ENCODE results near the gene TMEM200B. TPM values are rescaled to one million over a fixed set of nuclear protein-coding genes. Genes with fewer than 3 reads are reported as not detected.

Gene TMEM200B
- total RNA-seq, 3 donors from 2014 or later, result 0.90 to 33.9 (median 3.9) TPM

DNA sequence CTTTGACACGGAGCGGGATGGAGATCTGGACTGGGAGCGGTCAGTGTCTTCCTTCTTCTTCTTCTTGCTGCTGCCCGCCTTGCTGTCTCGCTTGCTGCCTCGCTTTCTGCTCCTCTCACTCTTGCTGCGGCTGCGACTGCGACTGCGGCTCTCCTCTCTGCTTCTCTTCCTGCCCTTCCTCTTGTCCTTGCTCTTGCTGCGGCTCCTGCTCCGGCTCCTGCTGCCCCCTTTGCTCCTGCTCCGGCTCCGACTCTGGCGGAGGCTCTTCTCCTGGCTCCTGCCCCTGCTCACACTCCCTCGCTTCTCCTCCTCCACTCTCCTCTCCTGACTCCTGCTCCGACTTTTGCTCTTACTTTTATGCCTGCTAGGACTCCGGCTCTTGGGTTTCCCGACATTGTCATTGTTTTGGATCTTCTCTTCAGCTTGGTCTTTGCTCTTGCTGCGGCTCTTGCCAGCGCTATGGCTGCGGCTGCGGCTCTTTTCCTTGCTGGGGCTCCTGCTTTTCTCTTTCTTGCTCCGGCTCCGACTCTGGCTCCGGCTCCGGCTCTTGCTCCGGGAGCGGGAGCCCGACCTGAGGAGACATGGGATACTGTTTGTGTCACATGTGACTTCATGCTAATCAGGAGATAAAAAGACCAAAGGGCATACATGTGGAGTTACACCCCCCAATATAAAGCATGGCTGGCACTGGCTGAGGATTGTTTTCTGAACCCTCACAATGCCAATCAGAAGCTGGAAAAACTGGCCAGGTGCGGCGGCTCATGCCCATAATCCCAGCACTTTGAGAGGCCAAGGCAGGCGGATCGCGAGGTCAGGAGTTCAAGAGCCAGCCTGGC lies 25.2 kb upstream of the TMEM200B start:
- Histone ChIP-seq H3K4me1 (ENCODE audit: low read depth) (peaks cover 14% of the 10 kb centered on the region), H3K4me3 (no peak overlapping the region), H3K36me3 (ENCODE audit: low read depth) (peaks cover 25% of the 10 kb centered on the region), H3K9me3 (no peaks in the 10 kb centered on the region)
- TF ChIP-seq, protein P1, sequence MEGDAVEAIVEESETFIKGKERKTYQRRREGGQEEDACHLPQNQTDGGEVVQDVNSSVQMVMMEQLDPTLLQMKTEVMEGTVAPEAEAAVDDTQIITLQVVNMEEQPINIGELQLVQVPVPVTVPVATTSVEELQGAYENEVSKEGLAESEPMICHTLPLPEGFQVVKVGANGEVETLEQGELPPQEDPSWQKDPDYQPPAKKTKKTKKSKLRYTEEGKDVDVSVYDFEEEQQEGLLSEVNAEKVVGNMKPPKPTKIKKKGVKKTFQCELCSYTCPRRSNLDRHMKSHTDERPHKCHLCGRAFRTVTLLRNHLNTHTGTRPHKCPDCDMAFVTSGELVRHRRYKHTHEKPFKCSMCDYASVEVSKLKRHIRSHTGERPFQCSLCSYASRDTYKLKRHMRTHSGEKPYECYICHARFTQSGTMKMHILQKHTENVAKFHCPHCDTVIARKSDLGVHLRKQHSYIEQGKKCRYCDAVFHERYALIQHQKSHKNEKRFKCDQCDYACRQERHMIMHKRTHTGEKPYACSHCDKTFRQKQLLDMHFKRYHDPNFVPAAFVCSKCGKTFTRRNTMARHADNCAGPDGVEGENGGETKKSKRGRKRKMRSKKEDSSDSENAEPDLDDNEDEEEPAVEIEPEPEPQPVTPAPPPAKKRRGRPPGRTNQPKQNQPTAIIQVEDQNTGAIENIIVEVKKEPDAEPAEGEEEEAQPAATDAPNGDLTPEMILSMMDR (IDR thresholded peaks at IDR 0.05), result no peak
- no peak for DNase-seq
- intact Hi-C loops (cut with DNase I, micrococcal nuclease), result no loop called here
- ATAC-seq, result no peak

DNA sequence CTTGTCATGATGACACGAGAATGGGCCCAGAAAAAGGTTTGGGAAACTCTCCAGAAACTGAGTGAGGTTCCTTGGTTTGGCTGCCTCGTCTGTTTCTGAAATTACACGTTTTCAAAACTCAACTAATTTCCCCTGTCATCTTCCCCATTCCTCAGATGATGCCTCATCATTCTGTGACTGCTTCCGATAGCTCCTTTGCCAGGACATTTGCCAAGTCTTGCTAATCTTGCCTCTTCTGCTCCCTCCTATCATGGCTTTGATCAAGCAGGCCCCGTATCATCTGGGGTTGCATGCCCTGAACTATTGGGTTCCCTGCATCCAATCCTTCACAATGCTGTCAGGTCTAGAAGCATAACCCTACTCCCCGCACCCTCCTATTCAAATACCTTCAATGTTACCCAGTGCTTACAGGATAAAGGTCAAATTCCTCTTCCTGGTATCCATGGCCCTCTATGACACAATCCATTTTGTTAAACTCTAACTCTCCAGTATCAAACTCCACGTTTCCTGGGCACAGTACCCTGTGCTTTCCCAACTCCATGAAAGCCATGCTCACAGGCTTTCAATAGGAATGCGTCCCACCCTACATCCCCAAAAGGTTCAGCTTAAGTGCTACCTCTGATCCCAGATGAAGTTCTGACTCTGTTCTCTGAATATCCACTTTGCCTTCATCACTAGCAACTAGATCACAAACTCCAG lies 22.2 kb upstream of the TMEM200B start:
- intact Hi-C loops (cut with DNase I, micrococcal nuclease), result no loop called here
- no peaks in the 10 kb centered on the region for H3K9me3 ChIP-seq
- ATAC-seq (peak; percentile 95), DNase-seq (peak in 1 of 3 donors; percentile 18)
- peaks cover 17% of the 10 kb centered on the region for H3K36me3 ChIP-seq (ENCODE audit: low read depth)
- no peak overlapping the region for H3K4me3 ChIP-seq
- H3K4me1 ChIP-seq (ENCODE audit: low read depth), result peaks cover 14% of the 10 kb centered on the region
- TF ChIP-seq, protein P1 (IDR thresholded peaks at IDR 0.05), result no peak

DNA sequence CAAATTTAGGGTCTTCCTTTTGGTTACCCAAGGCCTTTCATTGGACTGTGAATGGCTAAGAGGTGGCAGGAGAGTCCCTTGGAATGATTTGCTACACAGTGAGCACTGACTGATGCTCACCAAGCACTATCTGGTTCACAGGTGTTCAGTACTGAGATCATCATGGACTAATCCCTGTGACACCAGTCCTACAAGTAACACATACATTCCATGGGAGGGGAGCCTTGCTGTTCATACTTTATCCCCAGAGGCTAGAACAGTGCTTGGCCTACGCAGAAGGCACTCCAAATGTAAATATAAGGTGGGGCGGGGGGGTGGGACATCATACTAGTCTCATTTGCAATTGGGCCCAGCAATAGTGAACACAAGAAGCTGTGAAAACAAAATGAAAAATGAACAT lies 20.5 kb upstream of the TMEM200B start:
- Histone ChIP-seq H3K4me3 (no peak overlapping the region), H3K36me3 (ENCODE audit: low read depth) (peaks cover 12% of the 10 kb centered on the region), H3K4me1 (ENCODE audit: low read depth) (peaks cover 14% of the 10 kb centered on the region), H3K9me3 (no peaks in the 10 kb centered on the region)
- ATAC-seq (no peak), DNase-seq (no peak)
- intact Hi-C loops (cut with DNase I, micrococcal nuclease), result no loop called here
- TF ChIP-seq, protein P1 (IDR thresholded peaks at IDR 0.05), result no peak

DNA sequence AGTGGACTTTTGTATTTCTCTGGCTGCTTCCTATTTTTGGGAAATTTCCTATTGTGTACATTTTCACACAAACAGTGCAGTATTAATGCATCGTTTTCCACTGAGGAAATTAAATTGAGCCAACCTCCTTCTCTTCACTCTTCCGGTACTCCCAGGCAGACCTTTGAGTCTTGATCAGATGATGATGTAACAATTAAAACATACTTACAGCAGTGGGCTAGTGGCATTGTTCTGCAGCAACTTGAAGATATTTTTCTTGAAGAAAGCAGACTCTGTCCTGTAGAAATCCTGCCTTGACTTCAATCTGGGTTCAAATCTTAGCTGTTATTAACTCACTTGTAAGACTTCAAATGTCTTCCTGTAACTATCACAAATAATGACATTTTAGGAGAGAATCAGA lies 19.0 kb upstream of the TMEM200B start:
- DNase-seq (no peak), ATAC-seq (no peak)
- TF ChIP-seq, protein P1 (IDR thresholded peaks at IDR 0.05), result no peak
- H3K36me3 ChIP-seq (ENCODE audit: low read depth), result no peaks in the 10 kb centered on the region
- peaks cover 14% of the 10 kb centered on the region for H3K4me1 ChIP-seq (ENCODE audit: low read depth)
- intact Hi-C loops (cut with DNase I, micrococcal nuclease), result no loop called here
- H3K4me3 ChIP-seq, result no peak overlapping the region
- H3K9me3 ChIP-seq, result no peaks in the 10 kb centered on the region

DNA sequence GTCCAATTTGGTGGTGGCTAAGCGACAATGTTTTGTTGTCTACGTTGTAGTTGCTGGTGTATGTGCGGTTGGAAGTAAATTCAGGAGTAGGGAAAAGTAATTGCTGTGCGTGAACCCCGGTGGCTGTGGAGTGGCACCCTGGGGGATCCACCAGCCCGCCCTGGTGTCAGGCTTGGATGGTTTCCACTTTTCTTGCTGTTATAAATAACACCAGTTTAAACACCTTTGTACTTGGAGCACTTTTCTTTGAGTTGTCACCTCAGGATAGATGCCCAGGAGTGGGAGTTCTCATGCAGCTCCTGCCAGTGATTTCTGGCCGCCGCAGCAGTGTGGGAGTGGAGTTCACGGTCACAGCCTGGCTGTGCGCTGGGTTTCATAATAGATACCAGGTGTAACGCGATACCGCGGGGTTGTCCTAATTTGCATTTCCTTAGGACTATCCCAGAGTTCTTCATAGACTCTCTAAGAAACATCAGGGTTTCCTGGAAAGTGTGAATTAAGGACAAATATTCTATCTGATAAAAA lies 12.8 kb upstream of the TMEM200B start:
- Histone ChIP-seq H3K4me1 (ENCODE audit: low read depth) (no peaks in the 10 kb centered on the region), H3K36me3 (ENCODE audit: low read depth) (no peaks in the 10 kb centered on the region)
- no peak for ATAC-seq

More for the DNA sequence above, 12.8 kb upstream of the TMEM200B start:
- H3K9me3 ChIP-seq, result no peaks in the 10 kb centered on the region
- intact Hi-C loops (cut with DNase I, micrococcal nuclease), result no loop called here
- no peak for DNase-seq
- H3K4me3 ChIP-seq, result no peak overlapping the region
- TF ChIP-seq, protein P1 (IDR thresholded peaks at IDR 0.05), result no peak

All from mucosa of descending colon (tissue), 3 donors.